Measurements from ENCODE around the gene SLC10A7. TPM values are rescaled to one million over a fixed set of nuclear protein-coding genes. Genes with fewer than 3 reads are reported as not detected.

The SLC10A7 gene
- total and polyA plus RNA-seq, 9 of the 15 experiments (the other 6 are each of a cell fraction or from before 2014, with no cell fraction given) = 6.4 to 22.8 (median 16.1) TPM

DNA sequence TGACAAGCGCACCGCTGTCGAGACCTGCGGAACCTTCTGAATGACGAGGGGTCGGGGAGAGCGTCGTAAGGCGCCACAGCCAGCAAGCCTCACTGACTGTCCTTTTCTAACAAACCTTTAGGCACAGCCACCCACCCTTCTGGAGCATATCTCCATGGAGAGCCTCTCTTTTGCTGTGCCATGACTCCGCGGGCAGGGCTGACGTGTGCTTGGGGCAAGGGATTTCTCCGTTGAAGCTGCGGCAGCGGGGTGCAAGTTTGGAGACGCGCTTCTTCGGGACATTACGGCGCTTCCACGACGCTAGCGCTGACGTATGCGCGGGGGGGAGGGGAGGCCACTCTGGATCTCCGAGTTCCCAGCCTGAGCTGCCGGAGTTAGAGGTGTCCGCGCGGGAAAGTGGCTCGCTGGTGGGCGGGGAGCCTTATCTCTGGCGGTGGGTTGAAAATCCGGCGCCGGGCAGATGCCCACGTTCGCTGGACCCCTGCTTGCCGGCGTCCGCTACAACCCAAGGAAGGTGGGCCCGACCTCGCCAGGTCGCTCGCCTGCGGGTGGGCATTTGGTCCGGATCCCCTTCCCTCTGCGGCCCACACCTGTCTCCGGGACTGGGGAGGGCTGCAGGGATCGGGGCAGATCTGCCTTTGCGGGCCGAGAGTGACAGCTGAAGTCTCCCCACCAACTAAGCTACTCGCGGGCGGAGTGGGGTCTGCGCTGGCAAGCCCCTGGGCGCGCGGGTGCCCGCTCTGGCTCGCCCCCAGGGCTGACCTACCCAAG is 543 bp upstream of the SLC10A7 start (continued):
- TF ChIP-seq MYNN (IDR thresholded peaks at IDR 0.05) = 0 out of 2 replicates have a peak, but pooled peaks have one; percentile 11
- TF ChIP-seq MYNN (CRISPR knock-in tag; IDR thresholded peaks at IDR 0.05) = no peak
- TF ChIP-seq ZNF583 (CRISPR knock-in tag; IDR thresholded peaks at IDR 0.05) = no peak
- TF ChIP-seq, protein P1, sequence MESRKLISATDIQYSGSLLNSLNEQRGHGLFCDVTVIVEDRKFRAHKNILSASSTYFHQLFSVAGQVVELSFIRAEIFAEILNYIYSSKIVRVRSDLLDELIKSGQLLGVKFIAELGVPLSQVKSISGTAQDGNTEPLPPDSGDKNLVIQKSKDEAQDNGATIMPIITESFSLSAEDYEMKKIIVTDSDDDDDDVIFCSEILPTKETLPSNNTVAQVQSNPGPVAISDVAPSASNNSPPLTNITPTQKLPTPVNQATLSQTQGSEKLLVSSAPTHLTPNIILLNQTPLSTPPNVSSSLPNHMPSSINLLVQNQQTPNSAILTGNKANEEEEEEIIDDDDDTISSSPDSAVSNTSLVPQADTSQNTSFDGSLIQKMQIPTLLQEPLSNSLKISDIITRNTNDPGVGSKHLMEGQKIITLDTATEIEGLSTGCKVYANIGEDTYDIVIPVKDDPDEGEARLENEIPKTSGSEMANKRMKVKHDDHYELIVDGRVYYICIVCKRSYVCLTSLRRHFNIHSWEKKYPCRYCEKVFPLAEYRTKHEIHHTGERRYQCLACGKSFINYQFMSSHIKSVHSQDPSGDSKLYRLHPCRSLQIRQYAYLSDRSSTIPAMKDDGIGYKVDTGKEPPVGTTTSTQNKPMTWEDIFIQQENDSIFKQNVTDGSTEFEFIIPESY (CRISPR knock-in tag; IDR thresholded peaks at IDR 0.05) = no peak
- peak; percentile 35; the same call in 1 of the 2 replicates for TF ChIP-seq POLR2AphosphoS5 (IDR thresholded peaks at IDR 0.05; ENCODE audit: control insufficient read depth, insufficient read depth, low read depth, low read length)
- TF ChIP-seq LEF1 (IDR thresholded peaks at IDR 0.05) = no peak
- TF ChIP-seq, protein P2, sequence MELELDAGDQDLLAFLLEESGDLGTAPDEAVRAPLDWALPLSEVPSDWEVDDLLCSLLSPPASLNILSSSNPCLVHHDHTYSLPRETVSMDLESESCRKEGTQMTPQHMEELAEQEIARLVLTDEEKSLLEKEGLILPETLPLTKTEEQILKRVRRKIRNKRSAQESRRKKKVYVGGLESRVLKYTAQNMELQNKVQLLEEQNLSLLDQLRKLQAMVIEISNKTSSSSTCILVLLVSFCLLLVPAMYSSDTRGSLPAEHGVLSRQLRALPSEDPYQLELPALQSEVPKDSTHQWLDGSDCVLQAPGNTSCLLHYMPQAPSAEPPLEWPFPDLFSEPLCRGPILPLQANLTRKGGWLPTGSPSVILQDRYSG (tag; conservative IDR thresholded peaks at IDR 0.05; ENCODE audit: low read depth) = no peak
- peak; percentile 82 for TF ChIP-seq NEUROD1 (IDR thresholded peaks at IDR 0.05; ENCODE audit: borderline replicate concordance, low read depth, low read length, partially characterized antibody)
- no peak for TF ChIP-seq ZSCAN32 (CRISPR knock-in tag; IDR thresholded peaks at IDR 0.05)
- peak; percentile 95 for TF ChIP-seq POLR2G (IDR thresholded peaks at IDR 0.05; ENCODE audit: low read depth, low read length)
- peak; percentile 92 for TF ChIP-seq RBFOX2 (IDR thresholded peaks at IDR 0.05; ENCODE audit: low read depth, low read length)
- TF ChIP-seq BMI1 (IDR thresholded peaks at IDR 0.05; ENCODE audit: low read length) = no peak
- TF ChIP-seq, protein P3, sequence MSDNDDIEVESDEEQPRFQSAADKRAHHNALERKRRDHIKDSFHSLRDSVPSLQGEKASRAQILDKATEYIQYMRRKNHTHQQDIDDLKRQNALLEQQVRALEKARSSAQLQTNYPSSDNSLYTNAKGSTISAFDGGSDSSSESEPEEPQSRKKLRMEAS (CRISPR knock-in tag; IDR thresholded peaks at IDR 0.05) = no peak
- TF ChIP-seq, protein P4, sequence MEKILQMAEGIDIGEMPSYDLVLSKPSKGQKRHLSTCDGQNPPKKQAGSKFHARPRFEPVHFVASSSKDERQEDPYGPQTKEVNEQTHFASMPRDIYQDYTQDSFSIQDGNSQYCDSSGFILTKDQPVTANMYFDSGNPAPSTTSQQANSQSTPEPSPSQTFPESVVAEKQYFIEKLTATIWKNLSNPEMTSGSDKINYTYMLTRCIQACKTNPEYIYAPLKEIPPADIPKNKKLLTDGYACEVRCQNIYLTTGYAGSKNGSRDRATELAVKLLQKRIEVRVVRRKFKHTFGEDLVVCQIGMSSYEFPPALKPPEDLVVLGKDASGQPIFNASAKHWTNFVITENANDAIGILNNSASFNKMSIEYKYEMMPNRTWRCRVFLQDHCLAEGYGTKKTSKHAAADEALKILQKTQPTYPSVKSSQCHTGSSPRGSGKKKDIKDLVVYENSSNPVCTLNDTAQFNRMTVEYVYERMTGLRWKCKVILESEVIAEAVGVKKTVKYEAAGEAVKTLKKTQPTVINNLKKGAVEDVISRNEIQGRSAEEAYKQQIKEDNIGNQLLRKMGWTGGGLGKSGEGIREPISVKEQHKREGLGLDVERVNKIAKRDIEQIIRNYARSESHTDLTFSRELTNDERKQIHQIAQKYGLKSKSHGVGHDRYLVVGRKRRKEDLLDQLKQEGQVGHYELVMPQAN (IDR thresholded peaks at IDR 0.05; ENCODE audit: borderline replicate concordance) = peak; percentile 35; the same call in 1 of the 2 replicates
- TF ChIP-seq FOXA3 (CRISPR knock-in tag; conservative IDR thresholded peaks at IDR 0.05 in 1 of 2, IDR thresholded peaks at IDR 0.05 in 1 of 2) = peak in 1 of 2 experiments; percentile 25; a peak in 1 of 4 replicates
- TF ChIP-seq TBP (optimal IDR thresholded peaks at IDR 0.05; ENCODE audit: low read depth, low read length) = peak; percentile 76
- TF ChIP-seq NR2C2 (CRISPR knock-in tag; IDR thresholded peaks at IDR 0.05) = no peak
- TF ChIP-seq NR2C2 (tag; IDR thresholded peaks at IDR 0.05) = no peak
- TF ChIP-seq, protein P5, sequence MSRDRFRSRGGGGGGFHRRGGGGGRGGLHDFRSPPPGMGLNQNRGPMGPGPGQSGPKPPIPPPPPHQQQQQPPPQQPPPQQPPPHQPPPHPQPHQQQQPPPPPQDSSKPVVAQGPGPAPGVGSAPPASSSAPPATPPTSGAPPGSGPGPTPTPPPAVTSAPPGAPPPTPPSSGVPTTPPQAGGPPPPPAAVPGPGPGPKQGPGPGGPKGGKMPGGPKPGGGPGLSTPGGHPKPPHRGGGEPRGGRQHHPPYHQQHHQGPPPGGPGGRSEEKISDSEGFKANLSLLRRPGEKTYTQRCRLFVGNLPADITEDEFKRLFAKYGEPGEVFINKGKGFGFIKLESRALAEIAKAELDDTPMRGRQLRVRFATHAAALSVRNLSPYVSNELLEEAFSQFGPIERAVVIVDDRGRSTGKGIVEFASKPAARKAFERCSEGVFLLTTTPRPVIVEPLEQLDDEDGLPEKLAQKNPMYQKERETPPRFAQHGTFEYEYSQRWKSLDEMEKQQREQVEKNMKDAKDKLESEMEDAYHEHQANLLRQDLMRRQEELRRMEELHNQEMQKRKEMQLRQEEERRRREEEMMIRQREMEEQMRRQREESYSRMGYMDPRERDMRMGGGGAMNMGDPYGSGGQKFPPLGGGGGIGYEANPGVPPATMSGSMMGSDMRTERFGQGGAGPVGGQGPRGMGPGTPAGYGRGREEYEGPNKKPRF (IDR thresholded peaks at IDR 0.05; ENCODE audit: low read depth, low read length) = no peak
- no peak for TF ChIP-seq STAT5A (IDR thresholded peaks at IDR 0.05; ENCODE audit: borderline replicate concordance, low read length)

Data from K562 (cell line).